Upper lobe of left lung (tissue), 6 donors: Measurements from ENCODE around the gene JRKL. TPM values are rescaled to one million over a fixed set of nuclear protein-coding genes. Genes with fewer than 3 reads are reported as not detected.

ENCODE experiments used
- ATAC-seq, 2 donors: fragments of 200-7000 bp; cut with Tn5 transposase; one replicate each; pipeline ENCODE4 v1.9.1; 2022; ENCODE audit warnings: mild to moderate bottlenecking in 2 of 2, moderate library complexity in 2 of 2; ENCODE audit not compliant: low FRiP score in 2 of 2
- DNase-seq, 2 donors: peaks; one replicate each; pipeline ENCODE4 v3.0.0-alpha.2; 2019 to 2020
- H3K27ac ChIP-seq, 4 donors: fragments of 200-600 bp; sonication (generic); one replicate each; pipeline ENCODE4 v1.5.1; 2016 to 2019
- H3K27me3 ChIP-seq, 4 donors: fragments of 200-600 bp; sonication (generic); one replicate each; pipeline ENCODE4 v1.5.1; 2017 to 2019
- H3K36me3 ChIP-seq, 4 donors: fragments of 200-600 bp; sonication (generic); one replicate each; pipeline ENCODE4 v1.5.1; 2016 to 2019
- H3K4me1 ChIP-seq, 4 donors: fragments of 200-600 bp; sonication (generic); one replicate each; pipeline ENCODE4 v1.5.1; 2018 to 2019
- H3K4me3 ChIP-seq, 4 donors: fragments of 200-600 bp; sonication (generic); one replicate each; pipeline ENCODE4 v1.5.1; 2017 to 2019; ENCODE audit warnings: mild to moderate bottlenecking in 2 of 4, moderate library complexity in 1 of 4
- H3K9me3 ChIP-seq, 4 donors: fragments of 200-600 bp; sonication (generic); one replicate each; pipeline ENCODE4 v1.5.1; 2018 to 2019
- CTCF ChIP-seq, 6 experiments: fragments of 450-650 bp in 4 of 6; fragments of 200-600 bp in 2 of 6; sonication (generic) in 2 of 6; IDR thresholded peaks; one replicate each; pipeline ENCODE4 v1.5.1; 2016 to 2019; ENCODE audit warnings: antibody characterized with exemption in 6 of 6
- EP300 ChIP-seq, 4 donors: sonication (generic); formaldehyde crosslinking; IDR thresholded peaks; one replicate each; pipeline ENCODE4 v1.5.1; 2017; ENCODE audit warnings: antibody characterized with exemption in 4 of 4, control low read depth in 2 of 4
- POLR2A ChIP-seq, 4 donors: fragments of 450-650 bp; IDR thresholded peaks; one replicate each; pipeline ENCODE4 v1.5.1; 2016 to 2017; ENCODE audit warnings: antibody characterized with exemption in 4 of 4, mild to moderate bottlenecking in 2 of 4
- POLR2AphosphoS5 ChIP-seq, 2 donors: sonication (generic); formaldehyde crosslinking; IDR thresholded peaks; one replicate each; pipeline ENCODE4 v1.5.1; 2017; ENCODE audit warnings: antibody characterized with exemption in 2 of 2
- WGBS, 2 donors: methylation state at CpG; one replicate each; pipeline ENCODE4 v1.1.5; 2017 to 2018; 5-methylcytosine and 5-hydroxymethylcytosine counted together
- total RNA-seq, 6 donors: library from RNA; depleted of rRNA in 4 of 6; stranded (reverse); fragments of >200 nt in 4 of 6; gene quantifications; one replicate each; pipeline versions ENCODE4 v1.1.0 to v1.2.1, GENCODE V29; 2016 to 2021
- donor health status: DM: no; HTN: no; CAD: no; lungs with moderate emphysema.
- donor health status: DM: no; HTN: yes; CAD: no; lungs with severe emphysema.

JRKL gene
- total RNA-seq, 6 donors from 2014 or later: 2.8 to 18.7 (median 7.8) TPM

GRCh38 chr11:96391698-96392307 is 2.0 kb downstream of the JRKL start:
- TF ChIP-seq EP300 (IDR thresholded peaks at IDR 0.05): no peak
- no peak for ATAC-seq
- H3K4me1 ChIP-seq: peaks cover 16 to 33% (median 22%) of the 10 kb centered on the region in 4 donors
- no peaks in the 10 kb centered on the region for H3K9me3 ChIP-seq
- H3K27me3 ChIP-seq: no peaks in the 10 kb centered on the region
- H3K36me3 ChIP-seq: no peaks in the 10 kb centered on the region
- no peak for DNase-seq
- 97 to 99% methylated on average over 3 of the region's 3 CpGs for WGBS, 2 donors
- H3K4me3 ChIP-seq: no peak overlapping the region
- H3K27ac ChIP-seq: no peak overlapping the region

- H3K27me3 ChIP-seq: no peaks in the 10 kb centered on the region
- H3K9me3 ChIP-seq: no peaks in the 10 kb centered on the region
- peak; percentile 33 to 63 (median 52) for TF ChIP-seq CTCF (IDR thresholded peaks at IDR 0.05)
- TF ChIP-seq POLR2A (IDR thresholded peaks at IDR 0.05): no peak
- no peak for TF ChIP-seq EP300 (IDR thresholded peaks at IDR 0.05)
- H3K4me3 ChIP-seq: no peak overlapping the region
- WGBS, 2 donors: 15 to 23% methylated on average over 1 of the region's 1 CpG
- H3K36me3 ChIP-seq: no peaks in the 10 kb centered on the region
- peaks cover 7 to 16% (median 9%) of the 10 kb centered on the region in 4 donors for H3K4me1 ChIP-seq
- DNase-seq (no peak), ATAC-seq (no peak)
- H3K27ac ChIP-seq: no peak overlapping the region
Observed at GRCh38 chr11:96393753-96394348, 4.0 kb downstream of the JRKL start.

GRCh38 chr11:96394773-96395172 is 5.0 kb downstream of the JRKL start:
- DNase-seq (no peak), ATAC-seq (no peak)
- no peak for TF ChIP-seq EP300 (IDR thresholded peaks at IDR 0.05)
- no peak for TF ChIP-seq POLR2AphosphoS5 (IDR thresholded peaks at IDR 0.05)
- no peak for TF ChIP-seq CTCF (IDR thresholded peaks at IDR 0.05)
- no peak for TF ChIP-seq POLR2A (IDR thresholded peaks at IDR 0.05)
- Histone ChIP-seq H3K36me3 (no peaks in the 10 kb centered on the region), H3K27me3 (no peaks in the 10 kb centered on the region), H3K4me3 (no peak overlapping the region), H3K27ac (no peak overlapping the region), H3K4me1 (peaks cover 6 to 14% (median 7%) of the 10 kb centered on the region in 4 donors), H3K9me3 (no peaks in the 10 kb centered on the region)

- DNase-seq: no peak
- 70 to 74% methylated on average over 4 of the region's 4 CpGs for WGBS, 2 donors
- H3K9me3 ChIP-seq: no peaks in the 10 kb centered on the region
Observed at GRCh38 chr11:96396637-96397036, 6.8 kb downstream of the JRKL start.

GRCh38 chr11:96397863-96398262 is 8.1 kb downstream of the JRKL start:
- Histone ChIP-seq H3K9me3 (no peaks in the 10 kb centered on the region), H3K4me1 (peaks cover 0 to 4% (median 0%) of the 10 kb centered on the region in 4 donors), H3K27me3 (no peaks in the 10 kb centered on the region), H3K27ac (no peak overlapping the region), H3K4me3 (no peak overlapping the region), H3K36me3 (no peaks in the 10 kb centered on the region)
- no peak for ATAC-seq
- TF ChIP-seq CTCF (IDR thresholded peaks at IDR 0.05): no peak
- DNase-seq: no peak
- WGBS, 2 donors: 90 to 94% methylated on average over 3 of the region's 3 CpGs

More at GRCh38 chr11:96396637-96397036, 6.8 kb downstream of the JRKL start:
- peaks cover 0 to 4% (median 0%) of the 10 kb centered on the region in 4 donors for H3K4me1 ChIP-seq
- no peak overlapping the region for H3K4me3 ChIP-seq
- no peaks in the 10 kb centered on the region for H3K27me3 ChIP-seq
- ATAC-seq: no peak
- H3K36me3 ChIP-seq: no peaks in the 10 kb centered on the region
- H3K27ac ChIP-seq: no peak overlapping the region
- TF ChIP-seq POLR2AphosphoS5 (IDR thresholded peaks at IDR 0.05): no peak
- no peak for TF ChIP-seq POLR2A (IDR thresholded peaks at IDR 0.05)
- TF ChIP-seq CTCF (IDR thresholded peaks at IDR 0.05): no peak
- TF ChIP-seq EP300 (IDR thresholded peaks at IDR 0.05): no peak
